Stimulated activated CD4-positive, alpha-beta T cell treated with anti-CD3 and anti-CD28 coated beads, Interleukin-2, amount 100 ng/mL, for 24 hours (primary cell): ENCODE data around the gene MYO1E.
"Not testable (repeated sequence)": the region's sequence is repeated elsewhere in the genome, so short reads cannot be mapped to it uniquely, and the experiment has no call there.

ENCODE experiments used
- DNase-seq, 2 donors: peaks; one replicate each; pipeline ENCODE4 v3.0.0-alpha.2; 2020

MYO1E gene

GRCh38 chr15:59158701-59159034 lies 214.0 kb downstream of the MYO1E start:
- DNase-seq = no peak

DNA sequence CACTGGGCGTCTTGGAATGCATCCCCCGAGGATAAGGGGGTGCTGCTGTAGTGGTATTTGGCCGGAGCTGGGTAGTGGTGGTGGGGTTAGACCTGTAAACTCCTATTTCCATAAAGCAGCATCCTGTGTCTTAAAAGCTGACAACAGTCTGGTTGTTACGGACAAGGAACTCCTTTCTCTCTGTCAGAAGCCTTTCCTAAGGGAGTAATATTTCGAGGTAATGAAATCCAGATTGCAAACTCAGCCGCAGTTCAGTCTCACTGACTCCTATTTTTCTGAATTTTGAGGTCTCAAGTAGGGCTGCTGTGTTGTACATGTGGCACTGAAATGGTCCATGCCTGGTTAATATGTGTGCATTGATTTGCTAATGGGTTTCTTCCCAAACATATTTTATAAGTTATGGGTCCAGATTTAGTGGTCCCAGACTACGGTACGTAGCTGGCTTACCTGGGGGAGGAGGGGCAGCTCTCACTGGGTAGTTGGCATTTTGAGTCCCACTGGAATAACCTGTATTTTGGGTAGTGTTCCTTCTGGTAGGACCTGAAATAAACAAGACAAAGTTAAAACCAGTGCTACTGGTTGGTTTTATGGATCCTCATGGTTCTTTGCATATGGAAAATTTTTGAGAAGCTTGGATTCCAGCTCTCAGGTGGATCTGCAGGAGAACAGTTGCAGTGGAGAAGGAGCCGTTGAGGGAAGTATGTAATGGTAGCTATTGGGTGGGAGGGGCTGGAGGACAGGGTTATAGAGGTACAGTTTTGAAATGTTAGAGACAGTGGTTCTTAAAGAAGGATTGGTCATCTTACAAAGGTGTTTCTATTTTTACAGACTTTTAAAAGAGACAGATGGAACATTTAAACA lies 214.6 kb downstream of the MYO1E start:
- no peak for DNase-seq

GRCh38 chr15:59157396-59157795 lies 215.3 kb downstream of the MYO1E start:
- no peak for DNase-seq

- DNase-seq = no peak
Measured at GRCh38 chr15:59155431-59155830, 217.2 kb downstream of the MYO1E start.

GRCh38 chr15:59154243-59154642 lies 218.4 kb downstream of the MYO1E start:
- no peak for DNase-seq

DNA sequence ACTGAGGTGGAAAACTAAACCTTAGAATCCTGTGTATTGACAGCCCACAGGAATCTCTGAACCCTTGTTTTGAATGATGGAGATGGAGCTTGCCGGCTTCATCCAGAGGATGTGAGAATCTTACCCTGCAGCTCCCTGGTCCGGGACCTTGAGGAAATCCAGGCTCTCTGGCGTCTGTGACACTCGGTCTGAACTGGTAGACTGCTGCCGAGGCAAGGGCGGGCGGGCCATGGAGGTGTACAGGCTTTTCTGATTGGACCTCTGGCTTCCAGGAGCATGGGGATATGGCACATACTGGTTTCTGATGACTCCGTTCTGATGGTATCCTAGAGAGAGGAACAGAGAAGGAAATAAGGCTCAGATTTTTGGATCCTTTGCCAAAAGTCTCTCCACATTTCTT lies 219.2 kb downstream of the MYO1E start:
- DNase-seq = no peak

- DNase-seq = no peak
Measured at GRCh38 chr15:59152694-59153450, 219.8 kb downstream of the MYO1E start.

- DNase-seq = no peak
Measured at GRCh38 chr15:59150185-59150584, 222.5 kb downstream of the MYO1E start.

DNA sequence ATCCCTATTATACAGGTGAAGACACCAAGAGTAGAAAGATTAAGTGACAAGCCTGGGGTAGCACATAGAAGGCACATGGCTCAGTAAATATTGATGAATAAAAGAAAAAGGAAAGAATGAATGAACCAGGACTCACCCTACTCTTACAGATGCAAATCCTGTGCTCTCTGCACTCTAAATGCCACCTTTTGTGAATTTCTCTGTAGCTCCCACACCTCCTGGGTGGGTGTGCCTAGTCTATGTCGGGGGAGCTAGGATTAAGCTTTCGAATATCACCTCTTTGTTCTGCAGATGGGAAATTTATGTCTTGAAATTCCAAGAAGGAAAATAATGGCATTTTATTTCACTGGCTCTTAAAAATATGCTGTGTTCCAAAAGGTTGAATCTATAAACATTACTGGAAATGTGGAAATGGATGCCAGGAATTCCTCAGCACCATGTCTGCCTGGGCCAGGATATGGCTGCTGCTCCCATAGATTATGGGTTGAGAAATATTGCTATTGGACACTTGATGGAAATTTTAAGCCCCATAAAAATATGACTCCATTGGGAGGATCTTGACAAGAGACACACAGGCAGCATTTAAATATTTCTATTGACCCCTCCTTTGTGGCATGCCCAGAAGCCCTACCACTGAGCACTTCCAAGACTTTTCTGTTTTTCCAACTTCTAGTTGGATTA lies 224.4 kb downstream of the MYO1E start:
- no peak for DNase-seq

GRCh38 chr15:59147666-59148065 lies 225.0 kb downstream of the MYO1E start:
- no peak for DNase-seq

- not testable (repeated sequence) for DNase-seq
Measured at GRCh38 chr15:59144594-59144993, 228.1 kb downstream of the MYO1E start.

GRCh38 chr15:59143281-59143680 lies 229.4 kb downstream of the MYO1E start:
- no peak for DNase-seq

GRCh38 chr15:59140422-59141226 lies 232.0 kb downstream of the MYO1E start:
- no peak for DNase-seq

- peak; percentile 53 to 62 for DNase-seq
Measured at GRCh38 chr15:59138243-59138642, 234.4 kb downstream of the MYO1E start.

- DNase-seq = no peak
Measured at GRCh38 chr15:59137566-59137965, 235.1 kb downstream of the MYO1E start.

- DNase-seq = no peak
Measured at GRCh38 chr15:59133929-59134427, 238.7 kb downstream of the MYO1E start.

DNA sequence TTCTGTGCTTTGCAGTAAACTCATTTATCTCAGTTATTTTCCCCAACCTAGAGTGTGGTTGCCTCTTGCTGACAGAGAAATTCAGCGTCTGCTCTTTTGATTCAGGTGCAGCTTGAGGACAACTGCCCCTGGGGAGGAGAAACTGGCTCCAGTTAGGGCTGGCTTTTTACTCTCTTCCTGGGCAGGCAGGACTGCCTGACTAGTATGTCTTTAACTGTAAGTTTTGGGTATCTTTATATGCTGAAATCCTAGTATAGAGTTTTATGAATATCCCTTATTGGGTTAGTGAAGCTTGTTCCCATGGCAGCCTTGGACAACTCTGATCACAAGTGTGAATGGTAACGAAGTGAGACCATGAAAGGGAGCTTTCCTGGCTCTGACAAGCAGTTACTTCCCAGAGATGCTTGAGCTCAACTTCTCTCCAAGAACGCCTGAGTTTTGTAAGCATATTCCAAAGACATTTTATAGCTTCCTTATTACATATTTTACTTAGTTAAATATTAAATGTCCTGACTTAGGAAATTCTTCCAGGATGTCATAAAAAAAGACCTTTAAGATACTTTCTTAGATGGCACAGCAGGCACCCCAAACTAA lies 240.6 kb downstream of the MYO1E start:
- DNase-seq = no peak

- no peak for DNase-seq
Measured at GRCh38 chr15:59131456-59131855, 241.2 kb downstream of the MYO1E start.

DNA sequence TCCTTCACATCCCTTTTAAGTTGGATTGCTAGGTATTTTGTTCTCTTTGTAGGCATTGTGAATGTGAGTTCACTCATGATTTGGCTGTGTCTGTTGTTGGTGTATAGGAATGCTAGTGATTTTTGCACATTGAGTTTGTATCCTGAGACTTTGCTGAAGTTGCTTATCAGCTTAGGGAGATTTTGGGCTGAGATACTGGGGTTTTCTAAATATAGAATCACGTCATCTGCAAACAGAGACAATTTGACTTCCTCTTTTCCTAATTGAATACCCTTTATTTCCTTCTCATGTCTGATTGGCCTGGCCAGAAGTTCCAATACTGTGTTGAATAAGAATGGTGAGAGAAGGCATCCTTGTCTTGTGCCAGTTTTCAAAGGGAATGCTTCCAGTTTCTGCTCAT lies 245.4 kb downstream of the MYO1E start:
- DNase-seq = not testable (repeated sequence)

DNA sequence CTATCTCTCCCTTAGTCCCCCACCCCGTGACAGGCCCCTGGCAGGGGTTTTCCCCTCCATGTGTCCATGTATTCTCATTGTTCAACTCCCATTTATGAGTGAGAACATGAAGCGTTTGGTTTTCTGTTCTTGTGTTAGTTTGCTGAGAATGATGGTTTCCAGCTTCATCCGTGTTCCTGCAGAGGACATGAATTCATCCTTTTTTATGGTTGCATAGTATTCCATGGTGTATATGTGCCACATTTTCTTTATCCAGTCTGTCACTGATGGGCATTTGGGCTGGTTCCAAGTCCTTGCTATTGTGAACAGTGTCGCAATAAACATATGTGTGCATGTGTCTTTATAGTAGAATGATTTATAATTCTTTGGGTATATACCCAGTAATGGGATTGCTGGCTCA lies 247.0 kb downstream of the MYO1E start:
- not testable (repeated sequence) for DNase-seq

GRCh38 chr15:59124261-59124660 lies 248.4 kb downstream of the MYO1E start:
- no peak for DNase-seq

DNA sequence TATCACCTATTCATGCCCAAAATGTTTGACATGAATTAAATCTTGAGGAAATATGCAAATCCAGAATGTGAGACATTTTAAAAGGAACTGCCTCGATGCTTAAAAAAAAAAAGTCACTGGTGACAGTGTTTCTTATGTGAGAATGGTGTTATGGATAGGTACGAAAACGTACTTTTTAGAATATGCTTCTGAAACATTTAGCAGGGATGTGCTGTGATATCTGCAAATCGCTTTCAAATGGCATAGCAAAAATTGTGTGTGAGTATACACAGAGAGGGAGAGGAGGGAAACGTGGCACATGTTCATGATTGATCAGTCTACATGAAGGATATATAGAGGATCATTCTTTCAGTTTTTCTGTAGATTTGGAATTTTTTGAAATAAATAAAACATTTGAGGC lies 251.7 kb downstream of the MYO1E start:
- no peak for DNase-seq
